Measurements from ENCODE around the gene NUP93. TPM values are rescaled to one million over a fixed set of nuclear protein-coding genes. Genes with fewer than 3 reads are reported as not detected.

The NUP93 gene
- total RNA-seq, 1 experiment from 2014 or later, result 165 TPM

DNA sequence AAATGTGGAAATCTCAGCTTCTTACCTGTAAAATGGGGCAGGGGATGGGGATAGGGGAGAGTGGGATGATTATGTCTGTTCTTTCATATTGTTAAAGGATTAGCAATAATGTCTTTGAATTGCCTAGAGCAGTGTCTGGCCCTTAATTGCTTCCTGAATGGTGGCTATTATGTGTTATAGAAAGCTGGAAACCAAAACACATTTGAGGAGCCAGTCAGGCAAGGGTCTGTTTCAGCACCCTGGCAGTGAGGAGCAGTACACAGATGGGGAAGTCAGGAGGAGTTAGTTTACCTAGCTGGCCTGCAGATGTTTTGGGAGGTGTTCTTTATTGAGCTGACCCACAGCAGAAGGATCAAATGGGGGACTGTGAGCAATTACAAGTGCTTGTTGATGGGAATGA, 63.0 kb downstream of the NUP93 start:
- no peak overlapping the region for H4K91ac ChIP-seq (ENCODE audit: insufficient read length, low read depth, low read length)
- no peaks in the 10 kb centered on the region for H3K27me3 ChIP-seq (ENCODE audit: insufficient read depth, low read length)
- H2BK20ac ChIP-seq (ENCODE audit: low read depth, low read length, poor library complexity, severe bottlenecking), result no peak overlapping the region
- Mint-ChIP-seq H3K36me3 (ENCODE audit: insufficient read depth in 1 of 3, low read depth in 3 of 3) (no peaks in the 10 kb centered on the region; a peak in 2 of 7 replicates), H3K27ac (peak overlapping the region; percentile 9 to 31 (median 21); a peak in 5 of 7 replicates), H3K27me3 (ENCODE audit: low read depth) (no peaks in the 10 kb centered on the region), H3K4me1 (peaks cover 20 to 21% of the 10 kb centered on the region in 2 experiments), H3K9me3 (no peaks in the 10 kb centered on the region), H3K4me3 (no peak overlapping the region)
- no peak overlapping the region for H4K5ac ChIP-seq (ENCODE audit: insufficient read length, low read depth, low read length)
- no peak overlapping the region for H3K27ac ChIP-seq (ENCODE audit: insufficient read length, low read depth, low read length)
- H2AFZ ChIP-seq (ENCODE audit: low read length), result no peak overlapping the region
- H4K8ac ChIP-seq (replicated peaks; ENCODE audit: insufficient read length, low read depth, low read length), result no peak overlapping the region
- TF ChIP-seq, protein P1, sequence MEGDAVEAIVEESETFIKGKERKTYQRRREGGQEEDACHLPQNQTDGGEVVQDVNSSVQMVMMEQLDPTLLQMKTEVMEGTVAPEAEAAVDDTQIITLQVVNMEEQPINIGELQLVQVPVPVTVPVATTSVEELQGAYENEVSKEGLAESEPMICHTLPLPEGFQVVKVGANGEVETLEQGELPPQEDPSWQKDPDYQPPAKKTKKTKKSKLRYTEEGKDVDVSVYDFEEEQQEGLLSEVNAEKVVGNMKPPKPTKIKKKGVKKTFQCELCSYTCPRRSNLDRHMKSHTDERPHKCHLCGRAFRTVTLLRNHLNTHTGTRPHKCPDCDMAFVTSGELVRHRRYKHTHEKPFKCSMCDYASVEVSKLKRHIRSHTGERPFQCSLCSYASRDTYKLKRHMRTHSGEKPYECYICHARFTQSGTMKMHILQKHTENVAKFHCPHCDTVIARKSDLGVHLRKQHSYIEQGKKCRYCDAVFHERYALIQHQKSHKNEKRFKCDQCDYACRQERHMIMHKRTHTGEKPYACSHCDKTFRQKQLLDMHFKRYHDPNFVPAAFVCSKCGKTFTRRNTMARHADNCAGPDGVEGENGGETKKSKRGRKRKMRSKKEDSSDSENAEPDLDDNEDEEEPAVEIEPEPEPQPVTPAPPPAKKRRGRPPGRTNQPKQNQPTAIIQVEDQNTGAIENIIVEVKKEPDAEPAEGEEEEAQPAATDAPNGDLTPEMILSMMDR (conservative IDR thresholded peaks at IDR 0.05), result no peak
- H3K9me3 ChIP-seq (ENCODE audit: control insufficient read depth, low read depth, low read length), result no peaks in the 10 kb centered on the region
- H3K4me2 ChIP-seq (ENCODE audit: insufficient read depth, insufficient read length, low read length), result no peak overlapping the region
- H3K56ac ChIP-seq (ENCODE audit: insufficient read length, low read depth, low read length), result no peak overlapping the region
- no peak overlapping the region for H3T11ph ChIP-seq (ENCODE audit: low read length)
- no peak overlapping the region for H3K23ac ChIP-seq (ENCODE audit: insufficient read length, low read depth, low read length)
- no peak overlapping the region for H2AK5ac ChIP-seq (ENCODE audit: insufficient read length, low read length)
- peaks cover 2% of the 10 kb centered on the region; the same call in 1 of the 2 replicates for H3K4me1 ChIP-seq (ENCODE audit: insufficient read depth, low read length)
- no peak overlapping the region for H2BK15ac ChIP-seq (ENCODE audit: low read depth, low read length)
- no peaks in the 10 kb centered on the region for H3K23me2 ChIP-seq (ENCODE audit: insufficient read length, low read depth, low read length, poor library complexity, severe bottlenecking)
- no peak overlapping the region for H3K9ac ChIP-seq (ENCODE audit: extremely low read depth, insufficient read length, low read length)
- no peak overlapping the region for H2BK12ac ChIP-seq (ENCODE audit: insufficient read length, low read depth, low read length)
- H3K79me1 ChIP-seq (ENCODE audit: insufficient read depth, low read depth, low read length, poor library complexity, severe bottlenecking), result no peaks in the 10 kb centered on the region
- H3K14ac ChIP-seq (ENCODE audit: insufficient read depth, low read length), result no peak overlapping the region
- H3K18ac ChIP-seq (ENCODE audit: insufficient read length, low read depth, low read length), result no peak overlapping the region
- no peak overlapping the region for H2BK5ac ChIP-seq (ENCODE audit: insufficient read length, low read length)
- no peak overlapping the region for H3K4ac ChIP-seq (ENCODE audit: low read depth, low read length)
- H3K79me2 ChIP-seq (ENCODE audit: insufficient read depth, low read length), result peaks cover 2% of the 10 kb centered on the region; the same call in 1 of the 2 replicates
- no peak for DNase-seq
- no peaks in the 10 kb centered on the region for H4K20me1 ChIP-seq (ENCODE audit: control insufficient read depth, insufficient read depth, insufficient read length)
- no peak overlapping the region for H2BK120ac ChIP-seq (ENCODE audit: low read depth, low read length, poor library complexity, severe bottlenecking)

All from H9 (cell line).